ENCODE results near the gene PREP. TPM values are rescaled to one million over a fixed set of nuclear protein-coding genes. Genes with fewer than 3 reads are reported as not detected.

The PREP gene
- total RNA-seq, 1 experiment from 2014 or later, result 35.8 TPM

- Histone ChIP-seq H2AFZ (no peak overlapping the region), H4K20me1 (ENCODE audit: insufficient read depth) (no peaks in the 10 kb centered on the region), H3K36me3 (ENCODE audit: low read depth) (no peaks in the 10 kb centered on the region), H3K79me2 (ENCODE audit: low read depth) (no peaks in the 10 kb centered on the region), H3F3A (ENCODE audit: insufficient read depth, low read depth) (peaks cover 16% of the 10 kb centered on the region), H3K9me2 (ENCODE audit: insufficient read depth) (no peaks in the 10 kb centered on the region), H3K27me3 (ENCODE audit: insufficient read depth, low read depth) (no peaks in the 10 kb centered on the region), H3K9me3 (ENCODE audit: insufficient read depth, low read depth) (no peaks in the 10 kb centered on the region), H3K4me1 (replicated peaks; ENCODE audit: insufficient read depth) (peaks cover 21% of the 10 kb centered on the region), H3K27ac (no peak overlapping the region), H3K4me3 (no peak overlapping the region), H3K4me2 (no peak overlapping the region)
- CTCF ChIA-PET, result no interaction called here
- intact Hi-C loops (cut with micrococcal nuclease; ENCODE audit: unreplicated experiment), result loop anchor here (10.0 kb wide), 2 partner anchors 86 to 136 kb away; partner anchors contain the start of gene POPDC3
- POLR2A ChIA-PET (ENCODE audit: unreplicated experiment), result no interaction called here
- no peak for DNase-seq
- no TSS peak for BruUV-seq (replicated peaks)
- TF ChIP-seq CTCF (conservative IDR thresholded peaks at IDR 0.05) (no peak), EZH2 (IDR thresholded peaks at IDR 0.05; ENCODE audit: low read depth) (no peak)
Measured at GRCh38 chr6:105270511-105270910, 132.4 kb downstream of the PREP start.

- Histone ChIP-seq H3K4me1 (replicated peaks; ENCODE audit: insufficient read depth) (peaks cover 21% of the 10 kb centered on the region), H2AFZ (no peak overlapping the region), H3F3A (ENCODE audit: insufficient read depth, low read depth) (peaks cover 16% of the 10 kb centered on the region), H3K27ac (no peak overlapping the region), H3K9me2 (ENCODE audit: insufficient read depth) (no peaks in the 10 kb centered on the region), H3K79me2 (ENCODE audit: low read depth) (no peaks in the 10 kb centered on the region), H3K4me3 (no peak overlapping the region), H3K4me2 (no peak overlapping the region), H4K20me1 (ENCODE audit: insufficient read depth) (no peaks in the 10 kb centered on the region), H3K36me3 (ENCODE audit: low read depth) (no peaks in the 10 kb centered on the region), H3K27me3 (ENCODE audit: insufficient read depth, low read depth) (no peaks in the 10 kb centered on the region), H3K9me3 (ENCODE audit: insufficient read depth, low read depth) (no peaks in the 10 kb centered on the region)
- ChIA-PET CTCF (no interaction called here), POLR2A (ENCODE audit: unreplicated experiment) (no interaction called here)
- intact Hi-C loops (cut with micrococcal nuclease; ENCODE audit: unreplicated experiment), result no loop called here
- BruUV-seq (replicated peaks), result no TSS peak
- DNase-seq, result no peak
- TF ChIP-seq EZH2 (IDR thresholded peaks at IDR 0.05; ENCODE audit: low read depth) (no peak), CTCF (conservative IDR thresholded peaks at IDR 0.05) (no peak)
Measured at GRCh38 chr6:105269390-105269789, 133.5 kb downstream of the PREP start.

GRCh38 chr6:105263685-105264610 lies 138.9 kb downstream of the PREP start:
- Histone ChIP-seq H3K4me2 (no peak overlapping the region), H3K9me2 (ENCODE audit: insufficient read depth) (no peaks in the 10 kb centered on the region), H2AFZ (no peak overlapping the region), H3K4me1 (replicated peaks; ENCODE audit: insufficient read depth) (no peaks in the 10 kb centered on the region), H3K36me3 (ENCODE audit: low read depth) (no peaks in the 10 kb centered on the region), H4K20me1 (ENCODE audit: insufficient read depth) (no peaks in the 10 kb centered on the region), H3F3A (ENCODE audit: insufficient read depth, low read depth) (no peaks in the 10 kb centered on the region), H3K79me2 (ENCODE audit: low read depth) (no peaks in the 10 kb centered on the region), H3K4me3 (no peak overlapping the region), H3K9me3 (ENCODE audit: insufficient read depth, low read depth) (no peaks in the 10 kb centered on the region), H3K27me3 (ENCODE audit: insufficient read depth, low read depth) (no peaks in the 10 kb centered on the region), H3K27ac (no peak overlapping the region)
- ChIA-PET CTCF (no interaction called here), POLR2A (ENCODE audit: unreplicated experiment) (no interaction called here)
- BruUV-seq (replicated peaks), result no TSS peak
- intact Hi-C loops (cut with micrococcal nuclease; ENCODE audit: unreplicated experiment), result no loop called here
- no peak for TF ChIP-seq EZH2 (IDR thresholded peaks at IDR 0.05; ENCODE audit: low read depth)
- TF ChIP-seq CTCF (conservative IDR thresholded peaks at IDR 0.05), result no peak
- no peak for DNase-seq

Data from PC-9 (cell line).